Measurements from ENCODE around the gene ITLN2. TPM values are rescaled to one million over a fixed set of nuclear protein-coding genes. Genes with fewer than 3 reads are reported as not detected.

ITLN2 gene
- total RNA-seq, 1 experiment from 2014 or later = 2.4 TPM

DNA sequence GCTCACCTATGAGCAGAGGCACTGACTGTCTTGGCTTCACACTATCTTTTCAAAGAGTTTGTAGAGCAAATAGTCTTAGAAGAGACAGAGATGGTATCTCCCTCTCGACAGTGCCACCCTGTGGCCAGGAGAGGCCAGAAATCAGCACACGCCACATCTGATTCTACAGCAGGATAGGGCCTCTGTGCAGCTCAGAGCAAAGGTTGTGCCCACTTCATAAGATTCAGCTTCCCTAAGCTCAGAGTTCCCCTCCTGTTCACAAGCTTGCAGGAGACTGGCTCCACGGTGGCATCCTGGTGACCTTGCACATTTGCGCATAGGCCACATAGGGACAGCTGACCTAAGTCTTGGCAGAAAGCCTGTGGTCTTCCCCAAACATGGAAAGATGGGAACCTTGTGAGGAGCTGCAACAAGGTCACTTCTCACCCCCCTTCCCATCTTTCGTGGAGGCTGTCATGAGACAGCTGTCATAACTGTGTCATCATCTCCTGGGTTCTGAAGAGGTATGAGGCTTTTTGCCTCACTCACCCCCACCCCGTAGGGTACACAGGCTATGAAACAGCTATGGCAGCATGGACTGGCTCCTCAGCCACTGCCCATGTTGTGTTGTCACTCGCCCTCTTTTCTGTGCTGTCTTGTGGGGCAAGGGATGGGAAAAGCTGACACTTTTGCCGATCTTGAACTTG lies 3.0 kb downstream of the ITLN2 start:
- H2BK5ac ChIP-seq (ENCODE audit: insufficient read length, low read length) = no peak overlapping the region
- no peak overlapping the region for H4K91ac ChIP-seq (ENCODE audit: insufficient read length, low read depth, low read length)
- H3K79me1 ChIP-seq (ENCODE audit: insufficient read depth, low read depth, low read length, poor library complexity, severe bottlenecking) = no peaks in the 10 kb centered on the region
- H3K23ac ChIP-seq (ENCODE audit: insufficient read length, low read depth, low read length) = no peak overlapping the region
- peaks cover 33 to 56% of the 10 kb centered on the region in 2 experiments for H3K4me1 Mint-ChIP-seq
- peaks cover 2% of the 10 kb centered on the region; the same call in 1 of the 2 replicates for H3K4me1 ChIP-seq (ENCODE audit: insufficient read depth, low read length)
- H3K4me2 ChIP-seq (ENCODE audit: insufficient read depth, insufficient read length, low read length) = no peak overlapping the region
- H3K9me3 Mint-ChIP-seq = peaks cover 0 to 5% of the 10 kb centered on the region in 2 experiments; a peak in 3 of 5 replicates
- H3K18ac ChIP-seq (ENCODE audit: insufficient read length, low read depth, low read length) = no peak overlapping the region
- H3K36me3 Mint-ChIP-seq (ENCODE audit: insufficient read depth in 1 of 3, low read depth in 3 of 3) = peaks cover 0 to 5% (median 5%) of the 10 kb centered on the region in 3 experiments; a peak in 1 of 7 replicates
- no peak overlapping the region for H3K56ac ChIP-seq (ENCODE audit: insufficient read length, low read depth, low read length)
- no peak overlapping the region for H2BK12ac ChIP-seq (ENCODE audit: insufficient read length, low read depth, low read length)
- H3K23me2 ChIP-seq (ENCODE audit: insufficient read length, low read depth, low read length, poor library complexity, severe bottlenecking) = no peaks in the 10 kb centered on the region
- H2BK120ac ChIP-seq (ENCODE audit: low read depth, low read length, poor library complexity, severe bottlenecking) = no peak overlapping the region
- TF ChIP-seq, protein P1, sequence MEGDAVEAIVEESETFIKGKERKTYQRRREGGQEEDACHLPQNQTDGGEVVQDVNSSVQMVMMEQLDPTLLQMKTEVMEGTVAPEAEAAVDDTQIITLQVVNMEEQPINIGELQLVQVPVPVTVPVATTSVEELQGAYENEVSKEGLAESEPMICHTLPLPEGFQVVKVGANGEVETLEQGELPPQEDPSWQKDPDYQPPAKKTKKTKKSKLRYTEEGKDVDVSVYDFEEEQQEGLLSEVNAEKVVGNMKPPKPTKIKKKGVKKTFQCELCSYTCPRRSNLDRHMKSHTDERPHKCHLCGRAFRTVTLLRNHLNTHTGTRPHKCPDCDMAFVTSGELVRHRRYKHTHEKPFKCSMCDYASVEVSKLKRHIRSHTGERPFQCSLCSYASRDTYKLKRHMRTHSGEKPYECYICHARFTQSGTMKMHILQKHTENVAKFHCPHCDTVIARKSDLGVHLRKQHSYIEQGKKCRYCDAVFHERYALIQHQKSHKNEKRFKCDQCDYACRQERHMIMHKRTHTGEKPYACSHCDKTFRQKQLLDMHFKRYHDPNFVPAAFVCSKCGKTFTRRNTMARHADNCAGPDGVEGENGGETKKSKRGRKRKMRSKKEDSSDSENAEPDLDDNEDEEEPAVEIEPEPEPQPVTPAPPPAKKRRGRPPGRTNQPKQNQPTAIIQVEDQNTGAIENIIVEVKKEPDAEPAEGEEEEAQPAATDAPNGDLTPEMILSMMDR (conservative IDR thresholded peaks at IDR 0.05) = peak; percentile 87
- WGBS (ENCODE audit: extremely low coverage, insufficient read length, low lambda C conversion rate) = no CpG with 5 or more reads among the region's 8 CpGs
- no peak overlapping the region for H4K8ac ChIP-seq (replicated peaks; ENCODE audit: insufficient read length, low read depth, low read length)
- DNase-seq = peak; percentile 76
- no peak overlapping the region for H2BK20ac ChIP-seq (ENCODE audit: low read depth, low read length, poor library complexity, severe bottlenecking)
- no peaks in the 10 kb centered on the region for H4K20me1 ChIP-seq (ENCODE audit: control insufficient read depth, insufficient read depth, insufficient read length)
- no peaks in the 10 kb centered on the region for H3K27me3 ChIP-seq (ENCODE audit: insufficient read depth, low read length)
- H3K27ac ChIP-seq (ENCODE audit: insufficient read length, low read depth, low read length) = no peak overlapping the region
- H2BK15ac ChIP-seq (ENCODE audit: low read depth, low read length) = no peak overlapping the region
- no peaks in the 10 kb centered on the region for H3K27me3 Mint-ChIP-seq (ENCODE audit: low read depth)
- no peaks in the 10 kb centered on the region for H3K9me3 ChIP-seq (ENCODE audit: control insufficient read depth, low read depth, low read length)
- H3K79me2 ChIP-seq (ENCODE audit: insufficient read depth, low read length) = no peaks in the 10 kb centered on the region
- no peak overlapping the region for H3K4ac ChIP-seq (ENCODE audit: low read depth, low read length)
- no peak overlapping the region for H3K27ac Mint-ChIP-seq
- no peak overlapping the region for H3K9ac ChIP-seq (ENCODE audit: extremely low read depth, insufficient read length, low read length)
- H3K4me3 Mint-ChIP-seq = no peak overlapping the region
- no peak overlapping the region for H2AK5ac ChIP-seq (ENCODE audit: insufficient read length, low read length)
- H3K14ac ChIP-seq (ENCODE audit: insufficient read depth, low read length) = no peak overlapping the region
- H4K5ac ChIP-seq (ENCODE audit: insufficient read length, low read depth, low read length) = no peak overlapping the region
- H3T11ph ChIP-seq (ENCODE audit: low read length) = no peak overlapping the region
- no peak overlapping the region for H2AFZ ChIP-seq (ENCODE audit: low read length)
